ENCODE data around the gene GLT1D1. TPM values are rescaled to one million over a fixed set of nuclear protein-coding genes. Genes with fewer than 3 reads are reported as not detected.

GLT1D1 gene
- total and polyA plus RNA-seq, 2 donors (not counting 3 experiments of a cell fraction or from before 2014, with no cell fraction given), result not detected

GRCh38 chr12:128970110-128970509 lies 116.8 kb downstream of the GLT1D1 start:
- Histone ChIP-seq H3K4me3 (replicated peaks in 1 of 3; ENCODE audit: insufficient read depth in 1 of 3, low read depth in 1 of 3, low read length in 3 of 3) (no peak overlapping the region), H3K9me1 (replicated peaks; ENCODE audit: control insufficient read depth, extremely low read depth, insufficient read depth, low read length) (no peaks in the 10 kb centered on the region), H3K27me3 (ENCODE audit: control insufficient read depth in 2 of 2, insufficient read depth in 2 of 2, low read length in 2 of 2) (no peaks in the 10 kb centered on the region), H3K79me2 (ENCODE audit: control insufficient read depth, insufficient read depth, low read length) (no peaks in the 10 kb centered on the region), H4K20me1 (replicated peaks; ENCODE audit: control insufficient read depth, extremely low read depth, insufficient read depth, low read length) (no peaks in the 10 kb centered on the region), H3K27ac (ENCODE audit: insufficient read depth, low read depth, low read length) (no peak overlapping the region), H3K4me1 (ENCODE audit: control insufficient read depth, extremely low read depth, insufficient read depth, low read length) (no peaks in the 10 kb centered on the region), H3K9ac (replicated peaks; ENCODE audit: extremely low read depth, insufficient read depth, low read length) (no peak overlapping the region), H3K4me2 (ENCODE audit: insufficient read depth, low read length) (no peak overlapping the region), H3K9me3 (replicated peaks; ENCODE audit: control insufficient read depth, insufficient read depth, low read length) (peaks cover 7% of the 10 kb centered on the region), H3K36me3 (ENCODE audit: control insufficient read depth in 2 of 2, extremely low read depth in 1 of 2, insufficient read depth in 2 of 2, low read length in 2 of 2) (no peaks in the 10 kb centered on the region), H2AFZ (ENCODE audit: low read depth, low read length) (no peak overlapping the region)
- ChIA-PET POLR2A (no interaction called here), CTCF (no interaction called here)
- TF ChIP-seq EZH2 (IDR thresholded peaks at IDR 0.05; ENCODE audit: borderline replicate concordance, low read depth, low read length, severe bottlenecking) (no peak), FOS (IDR thresholded peaks at IDR 0.05; ENCODE audit: borderline replicate concordance, insufficient read depth, low read length) (no peak), POLR2A (IDR thresholded peaks at IDR 0.05; ENCODE audit: low read depth, low read length) (no peak), GATA2 (IDR thresholded peaks at IDR 0.05; ENCODE audit: insufficient read depth, insufficient read length, low read depth, low read length) (no peak), MYC (IDR thresholded peaks at IDR 0.05; ENCODE audit: low read depth, low read length) (no peak), MAX (IDR thresholded peaks at IDR 0.05; ENCODE audit: insufficient read depth, insufficient read length) (no peak), CTCF (IDR thresholded peaks at IDR 0.05; ENCODE audit: extremely low read depth in 1 of 2, insufficient read depth in 1 of 2, low read depth in 1 of 2, low read length in 2 of 2) (no peak), JUN (IDR thresholded peaks at IDR 0.05; ENCODE audit: borderline replicate concordance, insufficient read depth, insufficient read length, low read depth) (no peak), POLR2AphosphoS5 (IDR thresholded peaks at IDR 0.05; ENCODE audit: insufficient read depth, low read depth, low read length) (no peak)
- intact Hi-C loops (cut with micrococcal nuclease) (no loop called here), dilution Hi-C loops (cut with MboI; ENCODE audit: extremely low pct_ligation_motif_present, low sequenced_read_pairs) (no loop called here)
- no peak for FAIRE-seq
- BruUV-seq (replicated peaks), result no TSS peak
- no peak for DNase-seq (ENCODE audit: low read depth, low spot score)

Measured in endothelial cell of umbilical vein (primary cell).